Fibroblast of pulmonary artery (primary cell): ENCODE data around the gene VTI1A.
"Not testable (repeated sequence)": the region's sequence is repeated elsewhere in the genome, so short reads cannot be mapped to it uniquely, and the experiment has no call there.

Experiments
- DNase-seq: peaks from one replicate; pipeline ENCODE4 v3.0.0-alpha.2; 2010; ENCODE audit warnings: low read depth
- H3K4me3 ChIP-seq: replicated peaks from 2 replicates; pipeline ENCODE4 v1.5.1; 2011; ENCODE audit warnings: low read depth, mild to moderate bottlenecking, control low read depth, low read length, moderate library complexity
- TF ChIP-seq, protein P1 (sequence below): IDR thresholded peaks from 2 replicates; pipeline ENCODE4 v1.5.1; 2011; ENCODE audit warnings: mild to moderate bottlenecking, control low read depth, low read length, inconsistent platforms; ENCODE audit errors: missing control alignments

Gene VTI1A

DNA sequence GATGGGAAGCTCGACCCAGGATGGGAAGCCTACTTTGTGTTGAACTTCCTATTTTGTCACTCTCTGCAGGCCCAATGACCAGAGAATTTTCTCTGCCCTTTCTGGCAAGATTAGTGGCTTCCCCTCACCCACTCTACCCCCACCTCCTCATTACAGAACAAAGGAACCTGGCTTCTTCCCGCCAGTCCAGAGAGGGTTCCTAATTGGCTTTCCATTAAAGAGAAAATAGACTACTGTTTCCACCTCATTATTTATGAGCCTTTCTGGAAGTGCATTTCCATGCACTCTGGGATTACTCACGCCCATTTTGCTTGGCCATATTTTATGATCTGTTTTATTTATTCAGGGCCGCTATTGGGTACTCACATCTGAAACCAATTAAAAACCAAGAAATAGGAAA lies 408.1 kb downstream of the VTI1A start:
- DNase-seq, result no peak
- H3K4me3 ChIP-seq, result no peak overlapping the region
- TF ChIP-seq, protein P1, sequence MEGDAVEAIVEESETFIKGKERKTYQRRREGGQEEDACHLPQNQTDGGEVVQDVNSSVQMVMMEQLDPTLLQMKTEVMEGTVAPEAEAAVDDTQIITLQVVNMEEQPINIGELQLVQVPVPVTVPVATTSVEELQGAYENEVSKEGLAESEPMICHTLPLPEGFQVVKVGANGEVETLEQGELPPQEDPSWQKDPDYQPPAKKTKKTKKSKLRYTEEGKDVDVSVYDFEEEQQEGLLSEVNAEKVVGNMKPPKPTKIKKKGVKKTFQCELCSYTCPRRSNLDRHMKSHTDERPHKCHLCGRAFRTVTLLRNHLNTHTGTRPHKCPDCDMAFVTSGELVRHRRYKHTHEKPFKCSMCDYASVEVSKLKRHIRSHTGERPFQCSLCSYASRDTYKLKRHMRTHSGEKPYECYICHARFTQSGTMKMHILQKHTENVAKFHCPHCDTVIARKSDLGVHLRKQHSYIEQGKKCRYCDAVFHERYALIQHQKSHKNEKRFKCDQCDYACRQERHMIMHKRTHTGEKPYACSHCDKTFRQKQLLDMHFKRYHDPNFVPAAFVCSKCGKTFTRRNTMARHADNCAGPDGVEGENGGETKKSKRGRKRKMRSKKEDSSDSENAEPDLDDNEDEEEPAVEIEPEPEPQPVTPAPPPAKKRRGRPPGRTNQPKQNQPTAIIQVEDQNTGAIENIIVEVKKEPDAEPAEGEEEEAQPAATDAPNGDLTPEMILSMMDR, result no peak

DNA sequence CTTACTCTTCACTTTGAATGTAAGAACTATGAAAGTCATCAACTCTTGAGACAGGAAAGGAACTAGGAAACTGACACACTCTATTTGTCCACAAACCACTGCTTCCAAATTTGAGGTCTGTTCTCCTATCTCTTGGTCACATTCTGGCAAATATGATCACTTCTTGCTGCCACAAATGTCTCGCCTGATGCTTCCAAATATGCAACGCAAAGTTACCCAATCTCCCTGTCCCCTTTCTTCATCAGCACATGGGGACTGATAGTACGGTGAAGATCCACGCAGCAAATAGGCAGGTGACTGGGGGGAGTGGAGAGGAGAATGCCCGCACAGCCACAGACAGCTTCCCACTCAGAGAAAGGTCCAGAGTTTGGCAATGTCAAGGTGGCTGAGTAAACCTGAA lies 410.5 kb downstream of the VTI1A start:
- no peak for DNase-seq
- TF ChIP-seq, protein P1, result no peak
- H3K4me3 ChIP-seq, result no peak overlapping the region

DNA sequence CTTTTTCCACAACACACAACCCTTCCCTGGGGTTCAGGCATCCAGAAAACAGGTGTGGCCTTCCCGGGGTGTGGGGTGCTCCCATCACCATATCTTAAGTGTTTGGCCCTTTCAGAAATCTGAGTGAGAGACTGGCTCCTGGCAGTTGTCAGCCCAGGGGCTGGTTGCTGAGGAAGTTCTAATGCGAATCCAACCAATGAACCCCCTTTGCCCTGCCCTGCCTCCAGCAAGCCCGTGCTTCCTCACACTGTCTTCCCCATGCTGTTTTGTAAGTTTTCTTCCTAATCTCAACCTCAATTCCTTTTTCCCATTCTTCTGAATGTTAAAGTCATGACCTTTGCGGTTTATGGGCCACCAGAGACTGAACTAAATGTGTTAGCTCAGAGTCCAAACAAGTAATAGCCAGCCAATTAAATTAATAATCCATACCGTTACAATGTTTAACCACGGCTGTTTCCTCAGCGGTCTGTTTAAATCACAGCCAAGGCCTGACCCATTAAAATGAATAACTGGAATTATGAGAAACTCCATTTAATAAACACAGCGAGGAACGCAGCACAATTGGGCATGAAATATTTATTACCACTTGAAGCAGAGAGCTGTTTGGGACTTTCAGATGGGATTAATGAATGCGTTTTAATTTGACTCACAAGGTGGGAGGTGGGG lies 412.1 kb downstream of the VTI1A start:
- TF ChIP-seq, protein P1, result no peak
- no peak overlapping the region for H3K4me3 ChIP-seq
- no peak for DNase-seq

DNA sequence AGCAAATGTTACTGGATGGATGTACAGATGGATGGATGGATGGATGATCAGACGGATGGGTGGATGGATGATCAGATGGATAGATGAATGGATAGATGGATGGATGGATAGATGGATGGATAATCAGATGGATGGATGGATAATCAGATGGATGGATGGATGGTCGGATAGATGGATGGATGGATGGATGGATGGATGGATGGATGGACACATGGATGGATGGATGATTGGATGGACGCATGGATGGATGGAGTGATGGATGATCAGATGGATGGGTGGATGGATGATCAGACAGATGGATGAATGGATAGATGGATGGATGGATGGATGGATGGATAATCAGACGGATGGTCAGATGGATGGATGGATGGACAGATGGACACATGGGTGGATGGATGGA lies 412.8 kb downstream of the VTI1A start:
- no peak for DNase-seq
- no peak overlapping the region for H3K4me3 ChIP-seq
- TF ChIP-seq, protein P1, result no peak

DNA sequence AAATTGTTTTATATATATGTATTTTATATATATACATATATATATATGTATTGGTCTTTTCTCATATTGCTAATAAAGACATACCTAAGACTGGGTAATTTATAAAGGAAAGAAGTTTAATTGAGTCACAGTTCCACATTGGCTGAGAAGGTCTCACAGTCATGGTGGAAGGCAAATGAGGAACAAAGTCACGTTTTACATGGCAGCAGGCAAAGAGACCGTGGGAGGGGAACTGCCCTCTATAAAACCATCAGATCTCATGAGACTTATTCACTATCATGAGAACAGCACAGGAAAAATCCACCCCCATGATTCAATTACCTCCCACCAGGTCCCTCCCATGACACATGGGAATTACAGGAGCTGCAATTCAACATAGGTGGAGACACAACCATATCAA lies 416.4 kb downstream of the VTI1A start:
- DNase-seq, H3K4me3 ChIP-seq: not testable (repeated sequence)
